NCI-H1092 (cell line): ENCODE data around the gene VAC14.
"Not testable (repeated sequence)": the region's sequence is repeated elsewhere in the genome, so short reads cannot be mapped to it uniquely, and the experiment has no call there.

Experiments used
- DNase-seq: peaks from one replicate; lab custom pipeline; 2025; lab: John Stamatoyannopoulos, UW

Gene VAC14

GRCh38 chr16:70660672-70661350 lies 140.1 kb downstream of the VAC14 start:
- DNase-seq, result no peak

- DNase-seq, result no peak
Measured at GRCh38 chr16:70659953-70660671, 140.8 kb downstream of the VAC14 start.

GRCh38 chr16:70659546-70659945 lies 141.4 kb downstream of the VAC14 start:
- no peak for DNase-seq

GRCh38 chr16:70658921-70659320 lies 142.0 kb downstream of the VAC14 start:
- DNase-seq, result no peak

- DNase-seq, result no peak
Measured at GRCh38 chr16:70657956-70658355, 143.0 kb downstream of the VAC14 start.

- no peak for DNase-seq
Measured at GRCh38 chr16:70656712-70657263, 144.2 kb downstream of the VAC14 start.

- no peak for DNase-seq
Measured at GRCh38 chr16:70656065-70656711, 144.8 kb downstream of the VAC14 start.

- DNase-seq, result peak; percentile 52
Measured at GRCh38 chr16:70653809-70654771, 146.9 kb downstream of the VAC14 start.

GRCh38 chr16:70653406-70653805 lies 147.6 kb downstream of the VAC14 start:
- no peak for DNase-seq

- DNase-seq, result no peak
Measured at GRCh38 chr16:70652322-70652721, 148.6 kb downstream of the VAC14 start.

- no peak for DNase-seq
Measured at GRCh38 chr16:70651524-70651923, 149.4 kb downstream of the VAC14 start.

GRCh38 chr16:70650216-70650615 lies 150.7 kb downstream of the VAC14 start:
- DNase-seq, result no peak

GRCh38 chr16:70649300-70649699 lies 151.7 kb downstream of the VAC14 start:
- no peak for DNase-seq

GRCh38 chr16:70648606-70649005 lies 152.4 kb downstream of the VAC14 start:
- DNase-seq, result no peak

- no peak for DNase-seq
Measured at GRCh38 chr16:70647441-70648359, 153.3 kb downstream of the VAC14 start.

- peak; percentile 26 for DNase-seq
Measured at GRCh38 chr16:70646260-70647241, 154.4 kb downstream of the VAC14 start, which contains the start of gene IL34. Gene IL34, plus strand, starts transcription at chr16:70646559. Its CDS starts 389 bp downstream, at chr16:70646948.

GRCh38 chr16:70644763-70645597 lies 156.0 kb downstream of the VAC14 start:
- no peak for DNase-seq

GRCh38 chr16:70643264-70643663 lies 157.7 kb downstream of the VAC14 start:
- DNase-seq, result not testable (repeated sequence)
